Muscle layer of duodenum (tissue), 2 donors: ENCODE results near the gene TMOD2.

Experiments used
- H3K27ac ChIP-seq: one replicate; pipeline ENCODE4 v1.7.0; 2013; ENCODE audit warnings: mild to moderate bottlenecking, low read length
- H3K27me3 ChIP-seq: one replicate; pipeline ENCODE4 v1.7.0; 2013; ENCODE audit warnings: low read depth, mild to moderate bottlenecking, control low read depth, low read length
- H3K36me3 ChIP-seq, 2 donors: one replicate each; pipeline ENCODE4 v1.7.0; 2013; ENCODE audit warnings: low read length in 2 of 2, control low read depth in 1 of 2, mild to moderate bottlenecking in 1 of 2; ENCODE audit not compliant: insufficient read depth in 2 of 2, control insufficient read depth in 1 of 2
- H3K4me1 ChIP-seq, 2 donors: one replicate each; pipeline ENCODE4 v1.7.0; 2013; ENCODE audit warnings: low read length in 2 of 2, mild to moderate bottlenecking in 2 of 2, control low read depth in 1 of 2, moderate library complexity in 1 of 2; ENCODE audit not compliant: insufficient read depth in 2 of 2, control insufficient read depth in 1 of 2
- H3K4me3 ChIP-seq, 2 donors: one replicate each; pipeline ENCODE4 v1.7.0; 2013; ENCODE audit warnings: low read length in 2 of 2, low read depth in 1 of 2, mild to moderate bottlenecking in 1 of 2
- H3K9me3 ChIP-seq, 2 donors: one replicate each; pipeline ENCODE4 v1.7.0; 2013; ENCODE audit warnings: low read length in 2 of 2, control low read depth in 1 of 2, mild to moderate bottlenecking in 1 of 2; ENCODE audit not compliant: control insufficient read depth in 1 of 2
- donor health status: healthy.

The TMOD2 gene

GRCh38 chr15:51750792-51751696 lies at the start of gene TMOD2:
Gene TMOD2 (plus strand): TSS chr15:51751597. CDS start chr15:51766442, 14,845 bp downstream.
- Histone ChIP-seq H3K4me1 (peaks cover 0 to 8% of the 10 kb centered on the region in 2 donors), H3K9me3 (no peaks in the 10 kb centered on the region), H3K36me3 (no peaks in the 10 kb centered on the region), H3K27ac (peak within 1 kb of the TSS; percentile 52), H3K4me3 (peak within 1 kb of the TSS; percentile 56 to 76), H3K27me3 (no peaks in the 10 kb centered on the region)

GRCh38 chr15:51702710-51703109 lies 48.7 kb upstream of the TMOD2 start:
- Histone ChIP-seq H3K27me3 (no peaks in the 10 kb centered on the region), H3K4me3 (no peak overlapping the region), H3K27ac (no peak overlapping the region), H3K9me3 (no peaks in the 10 kb centered on the region), H3K4me1 (no peaks in the 10 kb centered on the region), H3K36me3 (no peaks in the 10 kb centered on the region)

GRCh38 chr15:51706291-51706690 lies 45.1 kb upstream of the TMOD2 start:
- Histone ChIP-seq H3K4me1 (peaks cover 0 to 5% of the 10 kb centered on the region in 2 donors), H3K36me3 (no peaks in the 10 kb centered on the region), H3K9me3 (no peaks in the 10 kb centered on the region), H3K27ac (no peak overlapping the region), H3K4me3 (no peak overlapping the region), H3K27me3 (no peaks in the 10 kb centered on the region)

DNA sequence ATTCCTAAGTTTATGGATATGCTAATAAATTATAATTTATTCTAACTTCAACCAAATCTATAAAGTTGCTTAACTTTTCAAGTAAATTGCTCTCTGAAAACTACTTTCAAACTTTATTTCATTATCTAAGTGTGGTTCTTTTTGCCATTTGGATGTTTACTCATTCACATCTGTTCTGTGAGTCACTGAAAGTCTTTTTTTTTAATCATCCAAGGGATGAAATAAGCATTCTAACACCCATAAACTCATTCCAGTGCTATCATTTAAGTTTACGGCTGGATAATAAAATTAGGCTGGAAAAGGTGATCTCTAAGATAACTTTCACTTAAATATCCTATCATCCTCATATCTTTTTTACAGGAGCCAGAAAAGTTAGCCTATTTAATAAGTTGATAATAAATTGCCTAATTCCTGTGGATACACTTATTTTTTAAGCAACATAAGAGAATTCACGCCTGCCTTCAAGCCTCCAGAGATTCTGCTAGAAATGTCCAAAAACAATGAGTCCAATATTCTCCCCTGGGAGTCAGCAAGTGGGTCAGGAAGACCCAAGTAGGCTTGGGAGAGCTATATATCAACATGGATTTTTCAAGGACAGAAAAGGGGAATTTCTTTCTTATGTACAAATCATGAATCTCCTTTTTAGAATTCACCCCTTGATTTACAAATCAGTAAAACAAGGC lies 44.3 kb upstream of the TMOD2 start:
- Histone ChIP-seq H3K27ac (no peak overlapping the region), H3K4me3 (no peak overlapping the region), H3K9me3 (no peaks in the 10 kb centered on the region), H3K4me1 (peaks cover 0 to 5% of the 10 kb centered on the region in 2 donors), H3K36me3 (no peaks in the 10 kb centered on the region), H3K27me3 (no peaks in the 10 kb centered on the region)

DNA sequence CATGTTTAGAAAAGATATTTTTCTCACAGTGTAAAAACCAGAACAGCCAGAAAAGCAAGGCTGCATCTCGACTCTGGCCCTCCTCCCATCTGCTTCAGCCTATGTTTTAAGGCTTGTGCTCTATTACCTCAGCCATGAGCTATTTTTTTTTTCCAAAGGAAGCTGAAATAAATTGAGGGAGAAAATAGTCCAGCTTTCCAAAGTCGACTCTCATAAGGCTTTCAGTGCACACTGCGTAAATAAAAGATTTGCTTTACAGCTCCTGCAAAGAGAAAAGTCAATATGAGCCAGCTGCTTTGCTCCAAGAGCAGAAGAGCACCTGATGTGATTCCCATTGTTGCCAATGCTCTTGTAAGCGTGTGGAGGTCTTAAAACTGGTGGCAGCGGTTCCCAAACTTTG lies 43.4 kb upstream of the TMOD2 start:
- Histone ChIP-seq H3K9me3 (no peaks in the 10 kb centered on the region), H3K4me1 (peaks cover 0 to 5% of the 10 kb centered on the region in 2 donors), H3K27me3 (no peaks in the 10 kb centered on the region), H3K27ac (no peak overlapping the region), H3K36me3 (no peaks in the 10 kb centered on the region), H3K4me3 (no peak overlapping the region)

DNA sequence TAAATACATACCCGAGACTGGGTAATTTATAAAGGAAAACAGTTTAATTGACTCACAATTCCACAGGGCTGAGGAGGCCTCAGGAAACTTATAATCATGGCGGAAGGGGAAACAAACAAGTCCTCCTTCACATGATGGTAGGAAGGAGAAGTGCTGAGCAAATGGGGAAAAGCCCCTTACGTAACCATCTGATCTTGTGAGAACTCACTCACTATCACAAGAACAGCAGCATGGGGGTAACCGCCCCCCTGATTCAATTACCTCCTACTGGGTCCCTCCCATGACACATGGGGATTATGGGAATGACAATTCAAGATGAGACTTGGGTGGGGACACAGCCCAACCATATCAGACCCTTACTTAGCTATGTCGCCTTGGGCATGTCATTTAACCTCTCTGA lies 42.4 kb upstream of the TMOD2 start:
- Histone ChIP-seq H3K27me3 (no peaks in the 10 kb centered on the region), H3K36me3 (no peaks in the 10 kb centered on the region), H3K27ac (no peak overlapping the region), H3K9me3 (no peaks in the 10 kb centered on the region), H3K4me3 (no peak overlapping the region), H3K4me1 (peaks cover 0 to 5% of the 10 kb centered on the region in 2 donors)

DNA sequence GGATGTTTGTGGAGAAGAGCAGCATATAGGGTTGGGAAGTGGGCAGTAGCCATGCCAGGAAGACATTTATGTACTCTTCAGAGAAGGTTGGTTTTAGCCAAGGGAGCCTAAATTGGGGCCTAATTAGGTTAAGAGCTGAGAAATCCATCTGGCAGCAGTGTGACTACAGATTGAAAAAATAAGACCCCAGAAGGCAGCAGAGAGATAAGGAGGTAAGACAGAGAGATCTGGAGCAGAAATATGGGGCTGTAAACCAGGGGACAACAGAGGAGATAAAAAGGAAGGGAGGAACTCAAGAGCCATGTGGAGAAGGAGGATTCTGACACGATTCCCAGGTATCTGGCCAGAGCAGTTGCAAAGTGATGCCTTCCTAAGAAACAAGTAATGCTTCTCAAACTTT lies 37.2 kb upstream of the TMOD2 start:
- no peak overlapping the region for H3K4me3 ChIP-seq
- no peaks in the 10 kb centered on the region for H3K36me3 ChIP-seq
- no peaks in the 10 kb centered on the region for H3K4me1 ChIP-seq
- H3K27me3 ChIP-seq: no peaks in the 10 kb centered on the region
- H3K9me3 ChIP-seq: no peaks in the 10 kb centered on the region
- H3K27ac ChIP-seq: no peak overlapping the region

DNA sequence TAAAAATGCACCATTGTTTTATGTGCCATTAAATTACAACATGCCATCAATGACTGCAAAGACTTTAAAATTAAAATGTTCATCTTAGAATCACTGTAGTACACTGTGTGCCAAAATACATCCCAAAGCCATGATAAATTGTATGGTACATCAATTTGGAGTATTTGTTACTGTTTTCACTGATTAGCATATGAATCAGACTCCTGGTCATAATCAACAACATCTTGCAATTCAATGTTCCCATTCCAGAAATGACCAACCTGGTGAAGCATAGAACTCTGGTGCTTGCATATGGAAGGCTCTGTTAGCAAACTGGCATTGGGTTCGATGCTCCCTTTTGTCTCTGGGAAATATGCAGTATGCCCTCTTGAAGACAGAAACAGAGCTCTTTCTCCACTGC lies 36.5 kb upstream of the TMOD2 start:
- Histone ChIP-seq H3K27me3 (no peaks in the 10 kb centered on the region), H3K36me3 (no peaks in the 10 kb centered on the region)

DNA sequence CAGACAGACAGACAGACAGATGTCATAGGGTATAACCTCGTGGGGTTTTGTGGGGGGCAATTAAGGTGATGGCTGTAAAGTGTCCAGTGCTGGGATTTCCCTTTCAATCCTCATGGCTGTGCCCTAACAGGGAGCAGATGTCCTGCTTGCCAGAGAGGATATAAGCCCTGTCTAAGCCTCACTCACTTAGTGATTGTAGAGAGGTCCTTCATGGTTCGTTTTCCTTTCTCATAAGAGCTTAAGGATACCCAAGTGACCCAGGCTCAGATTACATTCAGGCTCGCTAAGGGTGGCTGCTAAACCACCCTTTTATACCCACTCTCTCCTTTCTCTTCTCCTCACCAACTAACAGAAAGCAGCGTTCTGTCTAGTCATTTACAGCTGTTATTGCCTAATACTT lies 33.2 kb upstream of the TMOD2 start:
- Histone ChIP-seq H3K27me3 (no peaks in the 10 kb centered on the region), H3K9me3 (no peaks in the 10 kb centered on the region), H3K27ac (no peak overlapping the region), H3K36me3 (peaks cover 7% of the 10 kb centered on the region in 2 donors), H3K4me1 (peaks cover 0 to 6% of the 10 kb centered on the region in 2 donors), H3K4me3 (no peak overlapping the region)

More for the DNA sequence above, 36.5 kb upstream of the TMOD2 start:
- Histone ChIP-seq H3K27ac (no peak overlapping the region), H3K4me1 (no peaks in the 10 kb centered on the region), H3K9me3 (no peaks in the 10 kb centered on the region), H3K4me3 (no peak overlapping the region)

DNA sequence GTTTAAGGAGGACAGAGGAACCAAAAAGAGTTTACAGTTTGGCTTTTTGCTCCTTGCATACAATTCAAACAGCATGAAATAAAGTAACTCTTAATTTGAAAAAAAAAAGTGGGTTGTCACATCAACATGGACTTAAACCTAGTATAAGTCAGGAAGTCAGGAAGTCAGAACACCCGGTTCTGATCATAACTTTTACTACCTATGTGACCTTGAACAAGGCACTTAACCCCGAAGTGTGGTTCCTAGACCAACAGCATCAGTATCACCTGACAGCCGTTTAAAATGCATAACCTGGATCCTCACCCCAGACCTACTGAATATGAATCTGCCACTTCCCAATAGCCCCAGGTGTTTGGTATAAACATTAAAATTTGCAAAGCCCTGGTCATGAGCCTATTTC lies 32.7 kb upstream of the TMOD2 start:
- no peaks in the 10 kb centered on the region for H3K27me3 ChIP-seq
- H3K9me3 ChIP-seq: no peaks in the 10 kb centered on the region
- H3K27ac ChIP-seq: no peak overlapping the region
- no peak overlapping the region for H3K4me3 ChIP-seq
- H3K4me1 ChIP-seq: peaks cover 0 to 6% of the 10 kb centered on the region in 2 donors
- H3K36me3 ChIP-seq: peaks cover 7% of the 10 kb centered on the region in 2 donors

- Histone ChIP-seq H3K4me3 (no peak overlapping the region), H3K36me3 (peaks cover 7% of the 10 kb centered on the region in 2 donors), H3K9me3 (no peaks in the 10 kb centered on the region), H3K27me3 (no peaks in the 10 kb centered on the region), H3K4me1 (peaks cover 0 to 17% of the 10 kb centered on the region in 2 donors), H3K27ac (no peak overlapping the region)
Measured at GRCh38 chr15:51720201-51720995, 31.0 kb upstream of the TMOD2 start.
